ENCODE data around the gene PTEN. TPM values are rescaled to one million over a fixed set of nuclear protein-coding genes. Genes with fewer than 3 reads are reported as not detected.
"Not testable (repeated sequence)": the region's sequence is repeated elsewhere in the genome, so short reads cannot be mapped to it uniquely, and the experiment has no call there.

The PTEN gene
- 19.6 and 24.5 TPM in 2 replicates for total RNA-seq (2014; rRNA removed; shearing (Covaris generic))

DNA sequence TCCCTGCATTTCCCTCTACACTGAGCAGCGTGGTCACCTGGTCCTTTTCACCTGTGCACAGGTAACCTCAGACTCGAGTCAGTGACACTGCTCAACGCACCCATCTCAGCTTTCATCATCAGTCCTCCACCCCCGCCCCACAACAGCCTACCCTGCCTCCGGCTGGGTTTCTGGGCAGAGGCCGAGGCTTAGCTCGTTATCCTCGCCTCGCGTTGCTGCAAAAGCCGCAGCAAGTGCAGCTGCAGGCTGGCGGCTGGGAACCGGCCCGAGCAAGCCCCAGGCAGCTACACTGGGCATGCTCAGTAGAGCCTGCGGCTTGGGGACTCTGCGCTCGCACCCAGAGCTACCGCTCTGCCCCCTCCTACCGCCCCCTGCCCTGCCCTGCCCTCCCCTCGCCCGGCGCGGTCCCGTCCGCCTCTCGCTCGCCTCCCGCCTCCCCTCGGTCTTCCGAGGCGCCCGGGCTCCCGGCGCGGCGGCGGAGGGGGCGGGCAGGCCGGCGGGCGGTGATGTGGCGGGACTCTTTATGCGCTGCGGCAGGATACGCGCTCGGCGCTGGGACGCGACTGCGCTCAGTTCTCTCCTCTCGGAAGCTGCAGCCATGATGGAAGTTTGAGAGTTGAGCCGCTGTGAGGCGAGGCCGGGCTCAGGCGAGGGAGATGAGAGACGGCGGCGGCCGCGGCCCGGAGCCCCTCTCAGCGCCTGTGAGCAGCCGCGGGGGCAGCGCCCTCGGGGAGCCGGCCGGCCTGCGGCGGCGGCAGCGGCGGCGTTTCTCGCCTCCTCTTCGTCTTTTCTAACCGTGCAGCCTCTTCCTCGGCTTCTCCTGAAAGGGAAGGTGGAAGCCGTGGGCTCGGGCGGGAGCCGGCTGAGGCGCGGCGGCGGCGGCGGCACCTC lies at the start of gene PTEN, which contains the start of gene KLLN:
TSS of gene PTEN (plus strand) at position 573 of the 891 bp plus-strand sequence. CDS start 845 bp downstream, outside the sequence.
TSS of gene KLLN (minus strand) at position 481 of the 891 bp plus-strand sequence. CDS start 1,046 bp downstream, outside the sequence.
- in situ Hi-C loops (cut with HindIII; ENCODE audit: low sequenced_read_pairs), result no loop called here
- DNase-seq (ENCODE audit: low spot score), result peak; percentile 85

DNA sequence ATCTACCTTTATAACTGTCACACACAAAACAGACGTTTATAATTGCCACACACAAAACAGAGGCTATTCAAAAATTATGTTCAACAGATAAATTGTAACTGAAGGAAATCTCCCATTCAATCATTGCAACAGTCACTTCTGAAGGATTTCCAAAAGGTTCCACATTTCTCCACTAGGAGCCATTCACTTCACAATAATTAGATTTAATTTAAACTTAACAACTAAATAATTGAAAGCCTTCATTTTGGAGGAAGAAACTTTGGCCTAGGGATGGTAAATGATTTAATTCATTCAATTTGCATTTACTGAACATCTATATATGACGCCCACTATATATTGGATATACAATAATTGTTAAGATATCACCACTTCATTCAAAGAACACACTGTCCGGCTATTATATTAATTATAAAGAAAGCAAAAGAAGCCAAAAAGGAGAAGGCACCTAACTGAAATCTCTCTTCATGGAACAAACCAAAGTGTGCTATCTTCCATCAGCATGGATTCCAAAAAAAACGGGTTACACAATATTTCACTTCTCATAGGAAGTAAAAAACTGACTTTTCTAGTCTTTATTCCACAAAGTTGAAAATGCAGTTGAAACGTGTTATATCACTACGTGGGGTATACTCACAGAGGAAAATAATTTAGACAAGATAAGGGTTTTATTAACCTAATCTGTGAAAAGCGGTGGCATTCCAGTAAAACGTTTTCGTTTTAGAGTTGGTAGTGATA lies 47.1 kb upstream of the PTEN start:
- DNase-seq (ENCODE audit: low spot score), result no peak
- in situ Hi-C loops (cut with HindIII; ENCODE audit: low sequenced_read_pairs), result no loop called here

DNA sequence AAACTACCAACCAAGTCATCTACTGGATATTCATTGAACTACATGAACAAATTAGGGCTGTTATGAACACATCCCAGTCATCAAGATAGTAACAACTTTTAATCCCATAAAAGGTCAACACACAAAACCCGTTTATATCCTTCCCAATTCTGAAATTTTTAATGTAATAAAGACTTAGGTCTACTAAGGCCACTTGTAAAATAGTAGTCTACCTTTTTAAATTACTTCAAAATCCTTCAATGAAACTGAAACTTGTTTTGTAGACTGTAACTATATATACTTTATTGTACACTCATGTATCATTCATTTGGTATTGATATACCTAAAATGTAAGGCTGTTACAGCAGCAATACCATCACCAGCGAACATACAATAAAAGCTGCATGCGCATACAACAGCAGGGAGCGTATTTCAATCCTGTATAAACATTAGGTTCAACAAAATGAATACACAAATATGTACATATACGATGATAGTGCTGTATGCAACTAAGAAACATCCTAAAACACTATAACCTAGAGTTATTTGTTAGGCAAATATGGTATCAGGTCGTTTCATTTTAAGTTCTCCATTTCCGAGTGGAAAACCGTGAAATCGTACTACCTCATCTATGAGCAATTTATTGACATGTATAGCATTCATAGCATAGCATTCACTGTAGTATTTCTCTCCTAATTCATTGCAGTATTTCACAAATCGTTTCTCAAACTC lies 46.4 kb upstream of the PTEN start:
- in situ Hi-C loops (cut with HindIII; ENCODE audit: low sequenced_read_pairs), result no loop called here
- DNase-seq (ENCODE audit: low spot score), result no peak

DNA sequence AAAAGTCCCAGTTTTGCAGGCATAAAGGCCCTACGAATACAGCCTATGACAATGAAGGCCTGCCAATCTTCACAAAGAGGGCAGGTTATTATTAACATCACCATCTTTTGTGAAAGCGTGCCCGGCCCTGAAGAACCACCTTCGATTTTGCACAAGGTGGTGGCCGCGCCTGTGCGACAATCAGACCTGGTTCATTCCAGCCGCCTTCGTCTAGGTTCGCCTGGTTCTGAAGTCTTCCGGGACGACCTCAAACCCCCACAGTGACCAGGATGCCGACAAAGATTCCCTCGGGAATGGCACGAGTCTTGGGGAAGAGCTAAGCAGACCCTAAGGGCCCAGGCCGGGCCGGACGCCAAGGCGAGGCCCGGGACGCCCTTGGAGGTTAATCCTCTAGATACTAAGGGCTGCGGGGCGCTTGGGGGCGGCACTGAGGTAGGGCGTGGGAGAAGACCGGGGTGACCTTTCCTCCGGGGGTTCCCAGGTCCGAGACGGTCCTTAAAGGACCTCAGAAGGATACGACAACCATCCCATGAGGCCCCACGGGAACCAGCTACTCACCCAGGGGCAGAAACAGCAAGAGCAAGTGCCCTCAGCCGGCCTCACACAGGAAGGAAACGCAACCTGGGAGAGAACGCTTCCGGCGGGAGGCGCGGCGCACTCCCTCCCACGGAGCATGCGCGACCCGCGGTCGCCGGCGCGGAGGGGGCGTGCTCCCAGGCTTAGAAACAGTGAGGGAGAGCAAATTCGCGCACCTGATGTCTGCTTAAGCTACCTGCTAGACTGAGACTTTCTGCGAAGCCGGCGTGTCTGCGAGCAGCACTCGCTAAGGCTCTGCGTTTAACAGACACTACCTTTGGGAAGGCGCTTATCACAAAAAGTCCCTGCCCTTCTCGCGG lies 45.6 kb upstream of the PTEN start, which contains the start of gene ATAD1:
TSS of gene ATAD1 (minus strand) at position 618 of the 896 bp plus-strand sequence. CDS start 3,627 bp downstream, outside the sequence.
- DNase-seq (ENCODE audit: low spot score), result peak; percentile 88
- in situ Hi-C loops (cut with HindIII; ENCODE audit: low sequenced_read_pairs), result no loop called here

DNA sequence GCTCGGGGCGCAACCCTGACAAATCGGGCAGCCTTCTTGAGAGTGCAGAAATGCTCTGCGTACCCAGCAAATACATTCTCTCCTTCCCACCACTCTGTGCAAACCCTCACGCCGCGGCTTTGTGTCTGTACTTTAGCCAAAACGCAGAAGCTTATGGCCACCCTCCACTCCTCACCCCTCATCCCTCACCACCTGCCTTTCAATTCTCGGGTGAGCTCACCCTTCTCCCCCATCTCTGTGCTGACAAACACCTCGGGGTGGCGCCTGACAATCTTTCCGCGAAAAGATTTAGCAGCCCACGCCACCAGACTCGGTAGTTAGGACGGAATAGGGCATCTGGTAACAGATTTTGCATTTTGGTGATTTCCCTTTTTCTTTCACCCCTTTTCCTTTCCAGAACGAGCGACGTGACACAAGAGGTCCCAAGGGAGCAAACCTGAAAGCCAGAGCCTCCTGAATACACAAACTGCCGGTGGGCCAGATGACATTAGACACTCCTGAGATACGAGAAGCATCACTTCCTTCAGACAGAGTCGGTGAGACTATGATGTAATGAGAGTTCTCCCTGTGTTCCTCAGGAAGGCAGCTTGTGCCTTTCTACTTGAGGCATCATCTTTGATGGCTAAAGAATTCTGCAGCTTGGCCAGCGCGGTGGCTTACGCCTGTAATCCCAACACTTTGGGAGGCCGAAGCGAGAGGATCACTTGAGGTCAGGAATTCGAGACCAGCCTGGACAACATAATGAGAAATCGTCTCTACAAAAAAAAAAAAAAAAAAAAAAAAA lies 44.7 kb upstream of the PTEN start:
- DNase-seq (ENCODE audit: low spot score), result peak; percentile 76
- in situ Hi-C loops (cut with HindIII; ENCODE audit: low sequenced_read_pairs), result no loop called here

DNA sequence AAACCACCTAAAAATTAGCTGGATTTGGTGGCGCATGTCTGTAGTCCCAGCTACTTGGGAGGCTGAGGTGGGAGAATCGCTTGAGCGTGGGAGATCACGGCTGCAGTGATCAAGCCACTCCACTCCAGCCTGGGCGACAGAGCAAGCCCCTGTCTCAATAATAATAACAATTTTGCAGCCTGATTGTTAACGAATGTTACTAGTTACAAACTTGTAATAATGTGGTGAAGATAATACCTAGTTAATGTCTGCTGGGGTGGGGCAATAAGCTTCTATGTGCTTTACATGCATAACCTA lies 44.2 kb upstream of the PTEN start:
- no peak for DNase-seq (ENCODE audit: low spot score)
- in situ Hi-C loops (cut with HindIII; ENCODE audit: low sequenced_read_pairs), result no loop called here

DNA sequence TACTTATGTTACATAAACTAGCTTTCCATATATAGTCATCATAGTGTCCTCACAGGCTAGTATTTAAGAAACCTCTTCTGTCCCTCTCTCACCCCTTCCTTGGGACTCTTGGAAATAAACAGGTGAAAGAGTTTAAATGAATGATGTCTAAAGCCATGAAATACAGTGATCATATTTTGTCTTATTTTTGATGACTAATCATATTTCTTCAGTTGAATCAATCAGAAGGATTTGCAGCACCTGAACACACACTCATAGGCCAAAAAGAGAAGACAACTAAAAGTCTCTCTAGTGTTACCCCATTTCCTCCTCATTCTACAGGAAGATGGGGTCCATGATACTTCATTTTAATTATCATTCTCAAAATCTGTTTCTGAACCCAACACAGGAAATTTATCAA lies 36.8 kb upstream of the PTEN start:
- no peak for DNase-seq (ENCODE audit: low spot score)
- in situ Hi-C loops (cut with HindIII; ENCODE audit: low sequenced_read_pairs), result no loop called here

DNA sequence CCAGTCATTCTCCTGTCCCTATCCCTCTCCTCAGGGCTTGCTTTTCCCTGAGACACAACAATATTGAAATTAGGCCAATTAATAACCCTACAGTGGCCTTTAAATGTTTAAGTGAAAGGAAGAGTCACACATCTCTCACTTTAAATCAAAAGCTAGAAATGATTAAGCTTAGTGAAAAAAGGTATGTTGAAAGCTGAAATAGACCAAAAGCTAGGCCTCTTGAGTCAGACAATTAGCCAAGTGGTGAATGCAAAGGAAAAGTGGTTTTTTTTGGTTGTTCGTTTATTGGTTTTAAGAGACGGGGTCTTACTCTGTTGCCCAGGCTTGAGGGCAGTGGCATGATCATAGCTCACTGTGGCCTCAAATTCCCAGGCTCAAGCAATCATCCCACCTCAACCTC lies 35.7 kb upstream of the PTEN start:
- in situ Hi-C loops (cut with HindIII; ENCODE audit: low sequenced_read_pairs), result no loop called here
- no peak for DNase-seq (ENCODE audit: low spot score)

DNA sequence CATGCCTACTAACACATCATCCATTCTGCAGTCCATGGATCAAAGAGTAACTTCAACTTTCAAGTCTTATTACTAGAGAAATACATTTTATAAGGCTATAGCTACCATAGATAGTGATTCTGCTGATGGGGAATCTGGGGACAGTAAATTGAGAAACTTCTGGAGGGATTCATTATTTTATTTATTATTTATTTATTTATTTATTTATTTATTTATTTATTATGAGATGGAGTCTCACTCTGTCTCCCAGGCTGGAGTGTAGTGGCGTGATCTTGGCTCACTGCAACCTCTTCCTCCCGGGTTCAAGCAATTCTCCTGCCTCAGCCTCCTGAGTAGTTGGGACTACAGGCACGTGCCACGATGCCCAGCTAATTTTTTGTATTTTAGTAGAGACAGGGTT lies 34.4 kb upstream of the PTEN start:
- DNase-seq (ENCODE audit: low spot score); in situ Hi-C loops (cut with HindIII; ENCODE audit: low sequenced_read_pairs): not testable (repeated sequence)

DNA sequence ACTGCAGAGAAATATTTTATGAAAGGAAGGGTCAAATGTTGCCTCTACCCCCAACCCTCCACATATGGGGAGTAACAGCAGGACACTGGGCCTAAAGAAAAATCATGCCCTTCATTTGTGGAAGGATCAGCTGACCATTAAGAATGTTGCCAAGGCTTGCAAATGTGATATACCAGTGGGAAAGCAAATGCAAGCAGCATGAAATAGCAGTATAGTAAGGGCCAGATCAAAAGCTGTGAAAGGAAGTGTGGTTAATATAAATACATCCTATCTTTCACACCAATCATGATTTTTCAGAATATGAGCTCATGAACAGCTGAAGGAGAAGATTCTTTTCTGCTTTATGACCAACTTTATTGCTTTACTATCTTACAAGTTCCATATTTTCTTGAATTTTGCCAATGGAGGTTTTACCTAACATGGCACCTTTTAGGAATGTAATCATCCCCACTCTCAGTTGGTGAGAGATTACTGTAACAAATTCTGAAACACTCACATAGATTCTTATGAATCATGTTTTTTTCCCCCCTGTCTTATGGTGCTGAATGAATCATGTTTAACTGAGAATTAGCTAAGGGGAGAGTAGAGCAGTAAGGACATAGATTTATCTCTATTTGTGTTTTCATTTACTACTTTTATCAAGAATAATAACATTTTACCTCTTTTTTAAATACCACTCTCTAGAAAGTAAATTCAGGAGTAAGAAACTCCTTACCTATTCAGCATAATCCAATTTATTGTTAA lies 33.3 kb upstream of the PTEN start:
- no peak for DNase-seq (ENCODE audit: low spot score)
- in situ Hi-C loops (cut with HindIII; ENCODE audit: low sequenced_read_pairs), result no loop called here

DNA sequence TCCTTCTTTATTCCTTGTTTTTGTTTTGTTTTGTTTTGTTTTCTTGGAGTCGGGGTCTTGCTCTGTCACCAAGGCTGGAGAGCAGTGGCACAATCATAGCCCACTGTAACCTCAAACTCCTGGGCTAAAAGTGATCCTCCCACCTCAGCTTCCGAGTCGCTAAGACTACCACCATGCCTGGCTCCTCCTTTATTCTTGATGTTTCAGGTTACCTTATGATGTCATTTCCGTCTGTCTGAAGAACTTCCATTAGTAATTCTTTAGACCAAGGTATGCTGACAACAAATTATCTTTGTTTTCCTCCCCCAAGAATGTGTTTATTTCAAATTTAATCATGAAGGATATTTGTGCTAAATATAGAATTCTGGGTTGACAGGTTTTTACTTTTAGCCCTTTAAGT lies 27.3 kb upstream of the PTEN start:
- no peak for DNase-seq (ENCODE audit: low spot score)
- in situ Hi-C loops (cut with HindIII; ENCODE audit: low sequenced_read_pairs), result no loop called here

DNA sequence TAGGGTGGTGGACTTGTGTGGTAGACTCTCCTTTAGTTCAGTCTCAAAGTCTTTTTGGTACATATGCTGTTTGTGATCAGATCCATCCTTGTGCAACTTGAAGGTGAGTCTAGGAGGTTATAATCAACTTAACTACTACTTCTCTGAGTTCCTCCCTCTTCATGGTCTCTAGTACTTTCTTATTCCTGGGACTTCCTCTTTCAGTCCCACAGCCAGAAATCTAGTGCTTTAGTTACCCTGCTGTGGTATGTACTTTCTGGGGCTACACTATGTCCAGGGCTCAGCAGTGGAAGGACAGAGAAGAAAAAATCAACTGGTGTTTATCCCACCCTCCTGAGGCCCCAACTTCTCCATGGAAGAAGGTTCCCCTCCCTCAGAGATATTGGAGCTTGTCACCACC lies 26.0 kb upstream of the PTEN start:
- in situ Hi-C loops (cut with HindIII; ENCODE audit: low sequenced_read_pairs), result no loop called here
- no peak for DNase-seq (ENCODE audit: low spot score)

DNA sequence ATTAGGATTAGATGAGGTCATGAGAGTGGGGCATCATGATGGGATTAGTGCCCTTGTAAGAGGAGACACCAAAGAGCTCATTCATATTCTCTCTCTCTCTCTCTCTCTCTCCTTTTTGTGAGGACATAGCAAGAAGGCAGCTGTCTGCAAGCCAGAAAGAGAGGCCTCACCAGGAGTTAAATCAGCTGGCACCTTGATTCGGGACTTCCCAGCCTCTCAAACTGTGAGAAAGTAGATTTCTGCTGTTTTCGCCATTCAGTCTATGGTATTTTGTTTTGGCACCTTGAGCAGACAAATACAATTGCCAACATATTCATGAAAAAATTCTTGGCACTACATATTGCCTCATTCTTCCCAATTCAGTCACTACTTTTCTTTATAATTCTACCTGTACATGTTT lies 24.8 kb upstream of the PTEN start:
- DNase-seq (ENCODE audit: low spot score), result no peak
- in situ Hi-C loops (cut with HindIII; ENCODE audit: low sequenced_read_pairs), result no loop called here

DNA sequence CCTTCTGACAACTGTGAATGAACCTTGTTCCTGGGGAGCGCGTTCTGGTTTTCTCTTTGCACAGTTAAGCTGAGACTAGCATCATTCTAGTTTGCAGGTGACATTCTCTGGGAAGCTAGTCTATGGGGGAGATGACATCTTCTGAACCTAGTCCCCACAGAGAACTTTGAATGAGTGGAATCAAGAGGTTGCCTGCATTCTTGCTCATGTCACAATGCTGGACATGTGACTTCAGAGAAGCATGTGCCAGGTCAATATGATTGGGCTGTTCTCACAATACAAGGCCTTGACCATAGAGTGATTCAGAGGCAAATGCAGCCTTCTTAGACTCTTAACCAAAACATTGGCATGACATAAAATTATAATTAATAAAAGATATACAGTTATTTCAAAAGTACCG lies 22.2 kb upstream of the PTEN start:
- in situ Hi-C loops (cut with HindIII; ENCODE audit: low sequenced_read_pairs), result no loop called here

DNA sequence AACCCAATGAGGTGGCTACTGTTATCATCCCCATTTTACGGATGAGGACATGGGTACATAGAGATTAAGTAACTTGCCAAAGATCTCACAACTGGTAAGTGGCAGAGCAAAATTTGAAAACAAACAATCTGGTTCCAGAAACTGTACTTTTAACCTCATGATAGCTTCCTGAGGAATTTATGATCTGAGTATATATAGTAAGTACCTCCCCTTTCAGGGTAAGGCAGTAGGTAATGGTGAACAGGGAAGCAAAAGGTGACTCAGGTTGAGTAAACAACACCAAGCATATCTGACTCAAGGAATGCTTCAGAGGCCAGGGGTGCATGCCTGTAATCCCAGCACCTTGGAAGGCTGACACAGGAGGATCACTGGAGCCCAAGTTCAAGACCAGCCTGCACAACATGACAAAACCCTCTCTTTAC lies 21.2 kb upstream of the PTEN start:
- in situ Hi-C loops (cut with HindIII; ENCODE audit: low sequenced_read_pairs), result no loop called here
- no peak for DNase-seq (ENCODE audit: low spot score)

More for the DNA sequence above, 22.2 kb upstream of the PTEN start:
- no peak for DNase-seq (ENCODE audit: low spot score)

DNA sequence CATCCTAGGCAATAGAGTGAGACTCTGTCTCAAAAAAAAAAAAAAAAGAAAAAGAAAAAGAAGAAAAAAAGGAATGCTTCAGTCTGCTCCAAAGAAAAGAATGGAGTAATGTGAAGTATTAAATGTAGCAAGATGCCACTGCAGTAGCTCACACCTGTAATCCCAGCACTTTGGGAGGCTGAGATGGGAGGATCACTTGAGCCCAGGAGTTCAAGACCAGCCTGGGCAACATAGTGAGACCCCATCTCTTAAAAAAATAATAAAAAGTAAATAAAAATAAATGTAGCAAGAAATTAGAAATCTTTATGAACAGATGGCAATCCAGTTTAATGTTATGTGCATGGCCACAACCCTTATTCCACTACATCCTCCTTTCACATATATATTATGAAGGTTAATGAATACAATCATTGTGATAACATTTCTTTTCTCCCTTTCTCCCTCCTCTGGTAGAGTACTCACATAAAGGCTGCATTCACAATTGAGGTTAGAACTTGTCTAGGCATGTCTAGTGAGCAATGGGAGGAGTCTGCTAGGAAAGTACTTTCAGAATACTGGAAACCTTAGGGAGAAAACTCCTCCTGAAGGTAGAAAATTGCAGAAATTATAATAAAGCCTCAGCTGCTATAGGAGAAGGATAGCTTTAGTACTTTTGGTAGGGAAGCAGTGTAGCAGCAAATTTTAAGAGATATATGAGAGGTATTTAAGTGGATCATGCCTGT lies 20.5 kb upstream of the PTEN start:
- no peak for DNase-seq (ENCODE audit: low spot score)
- in situ Hi-C loops (cut with HindIII; ENCODE audit: low sequenced_read_pairs), result no loop called here

DNA sequence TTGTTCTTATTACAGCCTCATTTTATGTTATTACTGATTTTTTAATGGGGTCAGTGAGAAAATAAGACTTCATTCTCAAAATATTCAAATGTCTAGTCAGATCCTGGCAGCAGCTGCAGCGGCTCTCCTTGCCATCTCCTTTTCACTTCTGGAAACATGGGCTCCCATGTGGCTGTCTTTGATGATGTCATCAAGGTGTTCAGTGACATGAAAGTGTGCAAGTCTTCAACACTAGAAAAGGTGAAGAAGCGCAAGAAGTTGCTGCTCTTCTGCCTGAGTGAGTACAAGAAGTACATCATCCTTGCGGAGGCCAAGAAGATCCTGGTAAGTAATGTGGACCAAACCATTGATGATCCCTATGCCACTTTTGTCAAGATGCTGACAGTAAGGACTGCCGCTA lies 19.7 kb upstream of the PTEN start:
- no peak for DNase-seq (ENCODE audit: low spot score)
- in situ Hi-C loops (cut with HindIII; ENCODE audit: low sequenced_read_pairs), result no loop called here

Data from G401 (cell line).